NCI-H2107 treated with DMSO at 0.1 percent for 48 hours (cell line): ENCODE results near the gene HMOX2.

Experiments
- DNase-seq: peaks from one replicate; lab custom pipeline; 2025; ENCODE audit not compliant: unreplicated experiment; lab: John Stamatoyannopoulos, UW

The HMOX2 gene

DNA sequence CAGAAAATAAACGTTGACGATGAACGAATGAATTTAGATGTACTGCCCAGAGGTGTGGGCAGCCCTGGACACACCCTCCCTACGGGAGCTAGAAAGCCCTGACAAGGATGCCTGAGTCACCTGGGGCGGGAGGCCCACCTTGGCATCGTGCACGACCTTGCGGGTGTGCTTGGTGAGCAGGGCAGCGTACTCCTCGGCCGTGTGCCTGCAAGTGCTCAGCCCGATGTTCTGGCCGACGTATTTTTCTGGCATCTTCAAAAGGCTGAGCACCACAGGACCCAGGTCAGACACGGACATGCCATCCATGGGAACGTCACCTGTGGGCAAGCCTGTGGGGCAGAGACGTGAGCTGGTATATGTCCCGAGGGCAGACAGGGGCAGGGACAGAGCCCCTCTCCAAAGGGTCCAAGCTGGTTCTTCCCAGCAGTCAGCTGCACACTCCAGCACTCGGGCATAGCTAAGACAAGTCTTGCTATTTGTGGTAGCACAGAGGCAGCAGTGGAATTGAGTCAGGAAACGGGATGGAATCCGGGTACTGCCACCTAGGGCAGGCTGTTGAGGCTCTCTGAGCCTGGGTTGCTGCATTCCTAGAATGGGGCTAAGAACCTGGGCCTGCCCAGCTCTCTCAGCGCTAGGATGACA lies 12.6 kb upstream of the HMOX2 start:
- no peak for DNase-seq

GRCh38 chr16:4465977-4466779 lies 10.0 kb upstream of the HMOX2 start:
- DNase-seq: no peak

DNA sequence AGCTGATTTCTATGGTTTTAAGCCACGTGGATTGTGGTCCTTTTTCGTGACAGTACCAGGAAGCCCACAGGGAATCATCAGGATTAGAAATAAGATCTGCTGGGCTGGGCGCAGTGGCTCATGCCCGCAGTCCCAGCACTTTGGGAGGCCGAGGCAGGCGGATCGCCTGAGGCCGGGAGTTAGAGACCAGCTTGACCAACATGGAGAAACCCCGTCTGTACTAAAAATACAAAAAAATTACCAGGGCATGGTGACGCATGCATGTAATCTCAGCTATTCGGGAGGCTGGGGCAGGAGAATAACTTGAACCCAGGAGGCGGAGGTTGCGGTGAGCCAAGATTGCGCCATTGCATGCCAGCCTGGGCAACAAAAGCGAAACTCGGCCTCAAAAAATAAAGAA lies 8.3 kb upstream of the HMOX2 start:
- DNase-seq: no peak

GRCh38 chr16:4468972-4469371 lies 7.2 kb upstream of the HMOX2 start:
- no peak for DNase-seq

GRCh38 chr16:4471869-4472268 lies 4.3 kb upstream of the HMOX2 start:
- DNase-seq: no peak

DNA sequence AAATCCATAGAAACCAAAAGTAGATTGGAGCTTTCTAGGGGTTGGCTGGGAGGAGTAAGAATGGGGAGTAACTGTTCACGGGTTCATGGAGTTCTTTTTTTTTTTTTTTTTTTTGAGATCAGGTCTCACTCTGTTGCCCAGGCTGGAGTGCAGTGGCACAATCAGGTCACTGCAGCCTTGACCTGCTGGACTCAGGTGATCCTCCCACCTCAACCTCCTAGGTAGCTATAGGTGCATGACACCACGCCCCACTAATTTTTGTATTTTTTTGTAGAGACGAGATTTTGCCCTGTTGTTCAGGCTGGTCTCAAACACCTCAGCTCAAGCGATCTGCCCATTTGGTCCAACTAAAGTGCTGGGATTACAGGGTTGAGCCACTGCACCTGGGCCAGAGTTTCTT lies 3.3 kb upstream of the HMOX2 start:
- DNase-seq: no peak

DNA sequence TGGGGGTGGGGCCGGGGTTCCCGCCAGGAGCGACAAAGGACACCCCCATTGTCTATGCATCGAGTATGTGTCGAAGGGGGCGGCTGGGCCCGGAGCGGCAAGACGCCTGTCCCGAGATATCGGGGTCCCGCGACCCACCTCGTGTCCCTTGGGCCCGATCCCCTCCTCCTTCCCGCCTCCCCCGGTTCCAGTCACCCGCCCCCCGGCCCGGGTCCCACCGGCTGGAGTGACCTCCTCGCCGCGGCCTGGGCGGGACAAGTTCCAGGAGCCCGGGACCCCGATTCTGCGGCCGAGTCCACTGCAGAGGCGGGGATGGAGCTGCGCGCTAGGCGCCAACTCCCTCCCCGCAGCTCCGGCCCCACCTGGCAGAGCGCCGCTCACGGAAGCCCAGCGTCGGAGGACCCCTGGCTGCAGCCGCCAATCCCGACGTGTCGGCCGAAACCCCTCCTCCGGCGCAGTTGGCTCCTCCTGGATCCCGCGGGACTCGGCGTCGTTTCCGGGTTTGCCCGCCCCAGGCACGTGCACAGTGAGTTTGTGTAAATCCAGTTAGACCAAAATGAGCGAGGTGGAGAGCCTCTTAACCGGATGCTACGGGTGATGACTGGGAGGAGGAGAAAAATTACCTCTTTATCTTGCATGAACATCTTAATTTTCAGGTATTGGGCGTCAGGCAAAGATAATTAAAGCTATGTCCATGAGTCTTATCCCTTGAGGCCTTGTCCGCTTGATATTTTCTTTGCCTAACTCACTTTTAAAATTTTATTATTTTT lies 1.8 kb upstream of the HMOX2 start, which contains the start of gene NMRAL1:
NMRAL1 (minus strand) TSS at position 434 of the 770 bp plus-strand sequence. CDS start 493 bp downstream, outside the sequence.
- no peak for DNase-seq

DNA sequence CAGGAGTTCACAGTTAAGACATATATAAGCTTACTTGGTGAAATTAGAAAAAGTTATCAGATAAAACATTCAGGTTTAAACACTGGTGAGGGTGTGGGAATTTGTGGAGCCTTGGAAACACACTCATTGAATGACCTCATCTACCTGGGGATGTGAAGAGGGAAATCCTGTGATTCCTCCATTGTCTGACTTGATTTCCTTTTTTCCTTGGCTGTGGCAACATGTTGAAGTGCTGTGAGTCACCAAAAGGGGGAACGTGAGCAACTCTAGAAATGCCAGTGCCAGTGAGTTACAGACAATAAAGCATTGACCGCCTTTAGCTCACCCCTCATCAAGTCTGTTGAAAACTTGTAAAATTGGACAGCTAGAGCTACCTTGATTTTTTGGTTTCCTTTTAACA lies 1.8 kb downstream of the HMOX2 start:
- DNase-seq: no peak

GRCh38 chr16:4481526-4481925 lies 5.3 kb downstream of the HMOX2 start:
- DNase-seq: no peak

DNA sequence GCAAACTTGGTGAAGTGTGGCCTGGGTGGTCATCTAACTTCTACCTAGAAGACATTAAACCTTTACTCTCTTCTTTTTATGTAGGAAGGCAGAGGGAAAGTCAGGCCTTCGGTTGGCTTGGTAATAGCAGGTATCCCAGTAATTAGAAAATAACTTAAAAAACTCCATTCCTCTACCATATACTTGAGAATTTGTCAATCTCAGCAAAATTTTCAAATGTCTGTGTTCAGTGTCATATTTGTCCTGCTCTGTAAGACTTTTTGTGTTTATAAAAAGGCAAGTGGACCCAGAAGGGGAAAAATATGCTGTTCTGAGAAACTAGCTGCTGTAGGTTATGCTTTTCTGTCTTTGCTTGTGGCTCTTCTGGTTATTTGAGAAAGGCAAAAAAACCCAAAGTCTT lies 5.8 kb downstream of the HMOX2 start:
- DNase-seq: no peak

DNA sequence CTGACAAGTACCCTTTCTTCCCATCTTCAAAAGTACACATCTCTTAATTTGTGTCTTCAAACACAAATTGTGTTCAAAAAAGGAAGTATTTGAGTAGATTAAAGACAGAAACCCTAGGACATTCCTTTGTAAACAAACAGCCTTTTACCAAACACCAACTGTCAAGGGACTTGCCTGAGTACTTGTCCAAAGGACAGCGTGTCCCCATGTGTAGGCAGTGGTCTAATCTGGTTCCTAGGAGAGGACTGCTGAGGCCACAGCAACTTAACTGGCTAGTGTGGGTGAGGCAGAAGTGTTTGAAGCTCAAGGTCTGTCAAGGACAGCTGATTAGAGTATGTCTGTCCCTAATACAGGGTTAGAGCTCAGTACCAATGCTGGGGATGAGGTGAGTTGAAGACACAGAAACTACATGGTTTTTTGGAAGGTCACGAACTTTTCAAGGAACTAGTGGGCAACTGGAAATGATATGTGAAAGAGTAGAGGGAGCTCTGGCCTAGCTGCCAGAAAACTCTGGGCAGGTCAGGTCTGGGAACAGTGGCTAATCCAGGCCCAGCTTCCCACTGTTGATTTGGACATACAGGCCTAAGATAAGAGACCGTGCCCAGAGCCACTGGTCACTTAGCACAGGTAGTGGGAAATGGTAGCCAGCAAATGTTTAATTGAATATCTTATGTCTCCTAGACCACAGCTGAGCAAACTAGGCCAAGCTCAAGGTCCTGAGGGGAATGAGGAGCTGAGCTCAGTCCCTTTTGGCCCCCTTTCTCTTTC lies 10.1 kb downstream of the HMOX2 start:
- DNase-seq: no peak

DNA sequence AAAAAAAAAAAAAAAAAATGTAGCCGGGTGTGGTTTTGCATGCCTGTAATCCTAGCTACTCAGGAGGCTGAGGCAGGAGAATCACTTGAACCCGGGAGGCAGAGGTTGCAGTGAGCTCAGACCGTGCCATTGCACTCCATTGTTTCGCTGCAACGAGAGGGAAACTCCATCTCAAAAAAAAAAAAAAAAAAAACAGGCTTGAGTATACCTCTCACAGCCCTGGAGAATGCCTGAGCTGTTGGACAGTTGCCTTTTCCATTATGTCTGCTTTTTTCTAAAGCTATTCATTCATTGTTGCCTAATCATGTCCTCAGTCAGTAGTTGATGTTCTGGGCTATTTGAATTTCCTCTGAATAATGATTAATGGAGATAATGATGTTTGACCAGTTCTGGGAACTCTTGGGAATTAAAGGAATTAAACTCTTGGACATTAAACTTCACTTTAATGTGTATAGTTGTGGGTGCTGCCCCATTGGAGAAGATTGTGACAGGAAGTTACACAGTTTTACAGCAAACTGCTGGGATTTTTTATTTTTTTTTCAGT lies 11.8 kb downstream of the HMOX2 start:
- no peak for DNase-seq

DNA sequence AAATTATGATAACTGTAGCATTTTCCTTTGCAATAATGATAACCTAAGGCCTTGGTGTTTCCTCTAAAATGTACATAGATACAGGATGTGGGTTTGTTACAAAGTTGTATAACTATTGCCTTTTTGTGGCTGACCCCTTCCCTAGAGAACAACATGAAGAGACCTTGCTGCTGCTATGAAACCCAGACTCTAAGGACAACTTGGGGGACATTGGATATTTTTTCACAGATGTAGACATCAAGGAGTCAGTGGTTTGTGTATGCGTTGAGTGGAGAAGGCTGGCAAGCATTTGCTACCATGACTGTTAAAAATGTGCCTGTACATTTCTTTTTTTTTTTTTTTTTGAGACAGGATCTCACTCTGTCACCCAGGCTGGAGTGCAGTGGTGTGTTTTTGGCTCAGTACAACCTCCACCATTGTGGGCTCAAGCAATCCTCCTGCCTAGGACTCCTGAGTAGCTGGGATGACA lies 12.3 kb downstream of the HMOX2 start:
- DNase-seq: no peak

DNA sequence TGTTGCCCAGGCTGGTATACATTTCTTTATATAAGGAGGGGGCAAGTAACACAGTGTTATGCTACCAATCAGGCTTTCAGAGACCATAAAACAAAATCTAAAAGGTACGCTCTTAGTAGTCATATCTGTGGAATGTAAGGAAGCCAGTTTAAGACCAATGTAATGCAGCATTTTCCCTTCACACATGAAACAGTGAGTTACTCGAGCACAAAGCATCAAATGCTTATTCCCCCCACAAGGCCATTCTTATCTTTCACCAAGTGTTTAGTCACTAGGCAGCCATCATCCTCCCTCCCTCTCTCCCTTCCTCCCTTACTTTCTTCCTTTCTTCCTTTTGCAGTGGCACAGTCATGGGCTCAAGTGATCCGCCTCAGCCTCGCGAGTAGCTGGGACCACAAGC lies 12.8 kb downstream of the HMOX2 start:
- no peak for DNase-seq

DNA sequence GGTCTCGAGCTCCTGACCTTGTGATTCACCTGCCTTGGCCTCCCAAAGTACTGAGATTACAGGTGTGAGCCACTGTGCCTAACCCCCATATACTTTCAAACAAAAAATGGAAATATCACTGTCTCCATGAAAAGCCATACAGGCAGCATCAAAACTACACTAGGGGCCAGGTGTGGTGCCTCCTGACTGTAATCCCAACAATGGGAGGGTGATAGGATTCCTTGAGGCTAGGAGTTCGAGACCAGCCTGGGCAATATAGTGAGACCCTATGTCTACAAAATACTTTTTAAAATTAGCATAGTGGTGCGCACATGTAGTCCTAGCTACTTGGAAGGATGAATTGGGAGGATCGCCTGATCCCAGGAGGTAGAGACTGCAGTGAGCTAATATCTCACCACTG lies 15.7 kb downstream of the HMOX2 start:
- no peak for DNase-seq

GRCh38 chr16:4494746-4495490 lies 18.7 kb downstream of the HMOX2 start:
- no peak for DNase-seq

DNA sequence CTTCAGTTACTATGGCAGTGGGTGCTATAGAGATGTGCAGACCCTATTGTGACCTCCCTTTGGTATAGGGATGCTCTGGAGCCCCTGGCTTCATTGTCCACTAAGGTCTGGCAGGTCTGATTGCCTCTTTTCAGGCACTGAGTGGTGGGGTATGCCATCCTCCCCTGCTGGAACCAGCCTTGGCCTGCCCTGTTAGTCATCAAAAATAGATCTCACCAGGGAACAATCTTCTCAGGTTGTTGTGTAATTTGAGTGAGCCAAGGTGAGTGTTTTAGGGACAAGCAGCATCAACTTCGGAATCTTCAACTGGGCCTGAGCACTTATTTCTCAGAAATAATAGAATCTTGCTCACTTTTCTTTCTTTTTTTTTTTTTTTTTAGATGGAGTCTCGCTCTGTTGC lies 19.6 kb downstream of the HMOX2 start:
- DNase-seq: no peak

DNA sequence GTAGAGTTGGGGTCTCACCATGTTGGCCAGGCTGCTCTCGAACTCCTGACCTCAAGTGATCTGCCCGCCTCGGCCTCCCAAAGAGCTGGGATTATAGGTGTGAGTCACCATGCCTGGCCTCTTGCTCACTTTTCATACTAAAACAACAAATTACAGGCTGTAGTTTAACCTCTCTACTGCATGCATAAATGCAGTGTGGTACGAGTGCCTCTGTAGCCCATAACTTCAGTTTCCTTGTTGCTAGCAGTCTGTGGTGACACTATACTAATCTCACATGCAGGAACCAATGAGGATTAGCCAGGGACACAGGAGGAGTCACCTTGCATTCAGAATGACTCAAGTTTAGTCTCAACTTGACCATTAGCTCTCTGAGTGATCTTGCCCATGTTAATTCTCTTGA lies 20.1 kb downstream of the HMOX2 start:
- no peak for DNase-seq

DNA sequence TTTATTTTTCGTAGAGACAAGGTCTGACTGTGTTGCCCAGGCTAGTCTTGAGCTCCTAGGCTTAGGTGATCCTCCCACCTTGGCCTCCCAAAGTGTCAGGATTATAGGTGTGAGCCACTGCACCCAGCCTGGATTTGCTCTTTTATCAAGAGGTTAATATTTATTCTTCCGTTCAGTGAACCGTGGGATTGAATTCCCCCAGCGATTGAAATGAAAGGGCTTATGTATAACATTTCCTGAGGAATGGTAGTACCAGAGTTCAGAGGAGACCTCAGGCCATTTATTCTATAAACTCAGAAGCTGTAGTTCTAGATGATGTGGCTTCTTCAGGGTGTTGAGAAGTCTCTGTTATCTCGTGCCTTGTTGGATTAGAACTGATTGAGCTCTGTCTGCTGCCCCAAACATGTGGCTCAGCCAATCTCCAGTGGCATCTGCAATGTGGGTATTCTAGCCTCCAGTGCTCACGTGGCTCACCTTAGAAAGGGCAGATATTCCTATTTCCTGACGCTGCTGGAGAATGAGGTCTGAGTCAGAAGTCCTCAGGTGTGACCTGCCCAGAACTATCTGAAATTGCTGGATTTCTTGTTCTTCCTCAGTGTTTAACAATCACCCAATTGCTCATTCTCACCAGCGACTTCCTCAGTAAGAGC lies 22.5 kb downstream of the HMOX2 start:
- no peak for DNase-seq

DNA sequence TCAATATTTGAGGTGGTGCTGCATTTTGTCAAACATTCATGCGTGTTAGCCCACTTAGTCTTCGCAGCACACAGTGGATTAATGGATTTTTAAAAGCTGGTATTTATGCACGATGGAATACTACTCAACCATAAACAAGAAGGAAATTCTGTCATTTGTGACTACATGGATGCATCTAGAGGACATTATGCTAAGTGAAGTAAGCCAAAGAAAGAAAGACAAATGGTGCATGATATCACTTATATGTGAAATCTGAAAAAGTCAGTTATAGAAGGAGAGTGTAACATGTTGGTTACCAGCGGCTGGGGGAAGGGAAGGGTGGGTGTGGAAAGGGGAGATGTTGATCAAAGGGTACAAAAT lies 23.0 kb downstream of the HMOX2 start:
- DNase-seq: no peak
